ENCODE results near the gene POC1B.

DNA sequence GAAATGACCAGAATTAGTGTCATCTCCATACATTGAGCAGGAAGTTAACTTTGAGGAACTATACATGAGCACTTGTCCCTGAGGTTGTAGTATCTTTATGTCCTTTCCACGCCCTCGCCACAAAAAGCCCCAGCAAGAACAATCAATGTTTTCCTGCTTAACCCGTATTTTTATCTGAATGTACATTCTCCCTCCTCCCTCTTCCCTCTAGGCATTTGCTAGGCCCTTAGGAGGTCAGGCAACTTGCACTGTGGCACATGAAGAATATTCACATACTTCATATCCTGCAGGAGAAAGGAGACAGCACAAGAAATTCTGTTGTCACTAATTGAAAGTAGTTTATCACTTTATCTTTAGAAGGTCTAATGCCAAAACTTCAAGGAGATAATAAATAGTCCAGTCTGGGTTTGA lies 155.4 kb downstream of the POC1B start:
- TF ChIP-seq, protein P1, sequence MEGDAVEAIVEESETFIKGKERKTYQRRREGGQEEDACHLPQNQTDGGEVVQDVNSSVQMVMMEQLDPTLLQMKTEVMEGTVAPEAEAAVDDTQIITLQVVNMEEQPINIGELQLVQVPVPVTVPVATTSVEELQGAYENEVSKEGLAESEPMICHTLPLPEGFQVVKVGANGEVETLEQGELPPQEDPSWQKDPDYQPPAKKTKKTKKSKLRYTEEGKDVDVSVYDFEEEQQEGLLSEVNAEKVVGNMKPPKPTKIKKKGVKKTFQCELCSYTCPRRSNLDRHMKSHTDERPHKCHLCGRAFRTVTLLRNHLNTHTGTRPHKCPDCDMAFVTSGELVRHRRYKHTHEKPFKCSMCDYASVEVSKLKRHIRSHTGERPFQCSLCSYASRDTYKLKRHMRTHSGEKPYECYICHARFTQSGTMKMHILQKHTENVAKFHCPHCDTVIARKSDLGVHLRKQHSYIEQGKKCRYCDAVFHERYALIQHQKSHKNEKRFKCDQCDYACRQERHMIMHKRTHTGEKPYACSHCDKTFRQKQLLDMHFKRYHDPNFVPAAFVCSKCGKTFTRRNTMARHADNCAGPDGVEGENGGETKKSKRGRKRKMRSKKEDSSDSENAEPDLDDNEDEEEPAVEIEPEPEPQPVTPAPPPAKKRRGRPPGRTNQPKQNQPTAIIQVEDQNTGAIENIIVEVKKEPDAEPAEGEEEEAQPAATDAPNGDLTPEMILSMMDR (conservative IDR thresholded peaks at IDR 0.05) = no peak
- no peak for TF ChIP-seq ZFX (IDR thresholded peaks at IDR 0.05)
